IPS DF 4.7 (cell line): ENCODE measurements around the gene CEACAM20.
"Not testable (repeated sequence)": the region's sequence is repeated elsewhere in the genome, so short reads cannot be mapped to it uniquely, and the experiment has no call there.

Source experiments
- DNase-seq: peaks from one replicate; pipeline ENCODE4 v3.0.0-alpha.2; 2013; ENCODE audit warnings: low spot score; ENCODE audit errors: extremely low read depth

The CEACAM20 gene

DNA sequence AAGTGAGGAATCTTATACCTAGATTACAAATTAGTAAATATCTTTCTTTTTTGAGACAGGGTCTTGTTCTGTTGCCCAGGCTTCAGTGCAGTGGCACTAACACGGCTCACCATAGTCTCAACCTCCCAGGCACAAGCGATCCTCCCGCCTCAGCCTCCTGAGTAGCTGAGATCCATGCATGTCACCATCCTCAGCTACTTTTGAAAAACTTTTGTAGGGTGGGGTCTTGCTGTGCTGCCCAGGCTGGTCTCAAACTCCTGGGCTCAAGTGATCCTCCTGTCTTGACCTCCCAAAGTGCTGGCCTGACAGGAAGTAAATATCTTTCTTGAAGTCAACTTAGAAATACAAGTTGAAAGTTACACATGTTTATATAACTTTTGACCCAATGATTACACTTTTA lies 20.0 kb upstream of the CEACAM20 start:
- no peak for DNase-seq

DNA sequence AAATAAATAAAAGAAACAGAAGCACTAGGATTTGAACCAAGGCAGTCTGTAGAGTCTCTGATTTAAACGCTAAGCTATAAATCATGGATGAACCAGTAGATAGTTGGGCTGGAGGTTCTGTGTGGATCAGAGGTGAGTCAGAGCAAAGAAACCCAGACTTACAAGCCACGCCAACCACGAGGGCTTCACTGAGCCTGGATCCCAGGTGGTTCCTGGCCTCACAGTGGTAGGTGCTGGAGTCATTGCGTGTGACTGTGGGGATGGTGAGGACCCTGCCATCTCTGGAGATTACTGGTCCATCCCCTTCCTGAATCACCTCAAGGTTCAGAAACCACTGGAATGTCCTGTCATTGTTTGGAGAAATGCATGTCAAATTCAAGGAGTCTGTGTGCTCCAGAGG lies 19.3 kb upstream of the CEACAM20 start:
- DNase-seq: no peak

DNA sequence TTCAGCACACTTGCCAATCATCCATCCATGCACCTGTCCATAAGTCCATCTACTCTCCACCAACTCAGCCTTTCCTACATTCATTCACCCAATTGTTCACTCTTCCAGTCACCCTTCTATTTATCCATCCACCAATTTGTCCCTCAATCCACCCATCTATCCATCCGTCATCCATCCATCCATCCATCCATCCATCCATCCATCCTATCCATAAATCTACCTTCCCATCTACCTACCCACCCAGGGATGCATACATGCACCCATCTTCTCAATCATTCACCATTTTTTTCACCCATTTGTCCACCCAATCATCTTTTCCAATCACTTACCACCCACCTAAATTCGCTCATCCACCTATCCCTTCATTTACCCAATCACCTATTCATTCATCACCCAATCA lies 14.6 kb upstream of the CEACAM20 start:
- DNase-seq: no peak

DNA sequence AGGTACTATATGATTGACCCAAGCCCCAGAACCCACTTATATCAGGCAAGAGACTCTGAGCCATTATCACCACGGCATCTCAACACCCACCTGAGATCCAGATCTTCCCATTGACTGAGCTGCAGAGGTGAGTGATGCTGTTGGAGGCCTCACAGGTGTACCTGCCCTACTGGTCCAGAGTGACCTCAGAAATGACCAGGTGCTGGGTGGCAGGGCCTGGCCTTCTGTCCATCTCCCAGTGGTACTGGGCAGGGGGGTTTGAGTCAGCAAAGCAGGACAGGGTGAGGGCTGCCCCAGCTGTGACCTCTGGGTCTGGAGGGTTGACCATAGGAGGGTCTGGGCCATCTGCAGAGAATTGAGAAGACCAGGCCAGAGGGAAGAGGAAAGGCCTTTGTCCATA lies 13.2 kb upstream of the CEACAM20 start:
- no peak for DNase-seq

DNA sequence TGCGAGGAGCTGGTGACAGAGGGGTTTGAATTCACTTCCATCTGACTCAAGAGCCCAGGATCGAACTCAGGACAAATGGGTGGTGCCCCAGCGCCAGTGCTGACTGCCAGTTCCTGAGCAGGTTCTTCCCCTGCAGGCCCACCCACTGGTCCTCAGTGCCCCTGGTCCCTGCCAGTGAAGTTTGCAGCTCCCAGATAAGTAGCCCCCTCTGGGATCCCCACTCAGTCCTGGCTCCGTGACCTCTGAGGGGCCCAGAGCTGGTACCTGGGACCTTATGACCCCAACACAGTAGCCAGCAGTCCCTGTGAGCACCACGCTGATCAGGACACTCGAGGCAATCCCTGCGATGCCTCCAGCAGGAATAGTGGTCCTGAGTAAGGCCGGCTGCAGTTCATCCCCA lies 11.3 kb upstream of the CEACAM20 start:
- no peak for DNase-seq

DNA sequence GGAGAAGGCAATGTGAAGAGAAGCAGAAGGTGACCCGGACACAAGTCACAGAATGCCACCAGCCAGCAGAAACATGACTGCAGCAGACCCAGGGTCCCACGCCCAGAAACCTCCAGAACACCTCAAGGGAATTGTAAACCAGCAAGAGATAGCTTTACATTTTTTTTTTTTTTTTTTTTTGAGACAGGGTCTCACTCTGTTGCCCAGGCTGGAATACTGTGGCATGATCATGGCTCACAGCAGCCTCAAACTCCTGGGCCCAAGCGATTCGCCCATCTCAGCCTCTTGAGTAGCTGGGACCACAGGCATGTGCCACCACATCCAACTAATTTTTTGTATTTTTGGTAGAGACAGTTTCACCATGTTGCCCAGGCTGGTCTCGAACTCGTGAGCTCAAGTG lies 10.5 kb upstream of the CEACAM20 start:
- DNase-seq: no peak

DNA sequence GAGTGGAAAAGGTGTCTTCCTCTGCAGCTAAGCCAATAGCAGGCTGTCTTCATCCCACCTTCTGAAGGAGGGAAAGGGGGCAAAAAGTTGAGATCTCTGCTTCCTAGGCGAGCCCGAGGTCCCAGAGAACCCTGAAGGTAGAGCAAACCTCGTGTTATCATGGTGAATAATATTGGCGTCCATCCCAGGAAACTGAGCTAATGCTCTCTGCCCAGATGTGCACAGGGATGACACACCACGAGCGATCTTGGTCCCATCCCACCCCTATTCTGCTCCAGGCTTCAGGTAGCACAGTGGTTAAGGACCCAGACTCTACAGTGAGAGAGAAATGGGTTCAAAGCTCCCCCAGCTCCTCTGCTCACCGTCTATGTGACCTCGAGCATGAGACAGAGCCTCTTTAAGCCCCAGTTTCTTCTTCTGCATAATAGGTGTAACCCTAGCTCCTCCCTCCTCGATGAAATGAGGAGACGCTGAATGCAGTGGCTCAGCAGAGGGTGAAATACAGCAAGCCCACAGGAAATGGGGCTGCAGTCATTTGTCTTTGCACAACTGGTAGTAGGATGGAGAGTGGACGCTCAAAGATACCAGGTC lies 9.9 kb upstream of the CEACAM20 start:
- DNase-seq: no peak

DNA sequence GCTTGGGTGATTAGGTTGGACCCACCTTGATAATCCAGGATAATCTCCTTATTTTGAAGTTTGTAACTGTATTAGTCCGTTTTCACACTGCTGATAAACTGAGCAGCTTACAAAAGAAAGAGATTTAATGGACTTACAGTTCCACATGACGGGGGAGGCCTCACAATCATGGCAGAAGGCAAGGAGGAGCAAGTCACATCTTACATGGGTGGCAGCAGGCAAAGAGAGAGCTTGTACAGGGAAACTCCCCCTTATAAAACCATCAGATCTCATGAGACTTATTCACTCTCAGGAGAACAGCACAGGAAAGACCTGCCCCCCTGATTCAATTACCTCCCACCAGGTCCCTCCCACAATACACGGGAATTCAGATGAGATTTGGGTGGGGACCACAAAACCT lies 5.9 kb upstream of the CEACAM20 start:
- DNase-seq: not testable (repeated sequence)

DNA sequence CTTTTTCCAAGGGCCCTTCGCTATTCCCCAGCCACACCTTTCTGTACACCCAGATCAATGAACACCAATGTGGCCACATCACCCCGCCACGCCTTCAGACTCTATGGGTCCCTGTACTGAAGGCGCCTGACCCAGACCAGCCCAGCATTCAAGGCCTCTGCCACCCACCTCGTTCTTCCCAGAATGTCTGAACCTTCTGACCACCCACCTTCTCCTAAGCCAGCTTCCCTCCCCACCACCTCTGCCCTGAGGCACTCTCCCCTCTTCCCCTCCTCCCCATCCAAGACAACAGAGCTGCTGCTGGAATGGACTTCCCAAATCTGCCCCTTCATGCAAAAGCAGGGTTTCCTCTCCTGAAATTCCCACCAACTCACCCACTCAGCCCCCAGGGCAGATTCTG lies 3.3 kb upstream of the CEACAM20 start:
- DNase-seq: no peak

DNA sequence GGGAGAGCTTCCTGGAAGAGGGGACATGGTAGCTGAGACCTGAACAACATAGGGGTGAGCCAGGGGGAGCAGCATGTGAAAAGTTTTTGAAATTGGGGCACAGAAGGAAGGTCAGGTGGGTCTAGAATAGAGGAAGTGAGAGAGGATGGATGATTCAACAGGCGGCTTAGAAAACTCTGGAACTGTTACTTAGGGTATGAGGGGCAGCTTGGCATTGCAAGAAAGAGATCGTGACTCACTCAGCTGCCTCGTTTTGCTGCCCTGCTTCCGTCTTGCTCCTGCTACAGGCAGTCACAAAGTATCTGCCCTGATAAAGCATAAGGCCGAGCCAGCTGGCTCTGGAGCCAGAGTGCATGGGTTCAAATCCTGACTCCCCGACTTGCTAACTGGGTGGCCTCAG lies 1.3 kb upstream of the CEACAM20 start:
- DNase-seq: no peak

DNA sequence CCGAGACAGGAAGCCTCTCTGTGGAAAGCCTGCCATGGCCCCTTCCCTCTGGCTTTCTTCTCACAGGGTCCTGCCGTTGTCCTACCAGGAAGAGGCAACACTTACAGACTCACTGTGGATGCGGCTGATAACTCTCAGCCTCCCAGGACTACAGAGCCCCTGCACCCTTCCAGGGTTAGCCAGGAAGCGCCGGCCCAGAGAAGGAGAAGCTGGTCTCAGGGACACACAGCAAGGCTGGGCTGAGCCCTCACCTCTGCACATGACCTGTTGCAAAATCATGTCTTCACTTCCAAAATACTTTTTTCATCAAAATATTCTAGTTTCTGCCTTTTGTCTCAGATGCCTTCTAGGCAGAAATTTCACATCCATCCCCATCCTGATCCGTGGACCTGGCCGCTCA lies 1.9 kb downstream of the CEACAM20 start:
- no peak for DNase-seq

DNA sequence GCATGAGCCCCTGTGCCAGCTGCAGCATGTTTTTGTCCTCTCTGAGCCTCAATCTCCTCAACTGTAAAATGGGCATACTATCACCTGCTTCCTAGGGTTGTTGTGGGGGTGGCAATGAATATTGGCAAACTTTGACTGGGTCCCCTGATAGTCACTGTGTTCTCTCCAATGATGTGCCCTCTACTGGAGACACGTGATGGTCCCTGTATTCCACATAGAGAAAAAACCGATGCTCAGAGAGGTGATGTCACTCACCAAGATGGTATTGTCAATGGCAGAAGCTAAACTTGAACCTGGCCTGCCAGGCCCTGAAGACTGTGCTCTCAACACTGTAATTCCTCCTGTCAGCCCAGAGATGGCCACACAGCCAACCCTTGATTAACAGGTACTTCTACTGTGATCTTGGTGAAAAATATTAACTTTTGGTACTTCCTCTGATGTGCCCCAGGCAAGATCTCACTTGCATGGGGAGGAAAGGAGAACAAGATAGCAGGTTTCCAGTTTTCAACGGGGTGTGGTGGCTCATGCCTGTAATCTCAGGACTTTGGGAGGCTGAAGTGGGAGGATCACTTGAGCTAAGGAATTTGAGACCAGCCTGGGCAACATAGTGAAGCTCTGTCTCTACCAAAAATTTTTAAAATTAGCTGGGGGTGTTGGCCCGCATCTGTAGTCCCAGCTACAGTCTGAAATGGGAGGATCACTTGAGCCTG lies 3.6 kb downstream of the CEACAM20 start:
- DNase-seq: no peak

DNA sequence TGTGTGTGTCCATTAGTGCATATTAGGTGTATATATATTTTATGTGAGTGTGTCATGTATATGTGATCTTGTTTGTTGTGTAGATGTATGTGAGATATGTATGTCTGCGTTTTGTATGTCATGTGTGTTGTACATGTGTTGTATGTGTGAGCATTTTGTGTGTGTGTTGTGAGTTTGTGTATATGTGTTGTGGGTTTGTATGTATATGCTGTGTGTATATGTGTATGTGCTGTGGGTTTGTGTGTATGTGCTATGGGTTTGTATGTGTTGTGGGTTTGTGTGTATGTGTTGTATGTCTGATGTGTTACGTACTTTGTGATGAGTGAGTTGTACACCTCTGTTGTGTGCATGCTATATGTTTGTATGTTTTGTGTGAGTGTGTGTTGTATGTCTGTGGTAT lies 8.1 kb downstream of the CEACAM20 start:
- DNase-seq: no peak

DNA sequence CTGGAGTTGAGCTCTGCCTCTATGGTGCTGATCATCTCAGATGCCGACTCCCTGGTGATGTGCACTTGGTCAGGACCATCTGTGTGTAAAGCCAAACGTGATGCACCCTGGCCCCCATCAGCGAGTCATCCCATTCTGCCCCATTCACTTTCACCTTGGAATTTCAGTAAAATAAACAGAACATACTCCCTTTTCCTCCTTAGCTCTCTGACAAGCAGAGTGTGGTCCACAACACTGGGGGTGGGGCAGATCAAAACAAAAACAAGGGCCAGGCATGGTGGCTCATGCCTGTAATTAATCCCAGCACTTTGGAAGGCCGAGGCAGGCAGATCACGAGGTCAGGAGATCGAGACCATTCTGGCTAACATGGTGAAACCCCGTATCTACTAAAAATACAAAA lies 12.3 kb downstream of the CEACAM20 start:
- no peak for DNase-seq

DNA sequence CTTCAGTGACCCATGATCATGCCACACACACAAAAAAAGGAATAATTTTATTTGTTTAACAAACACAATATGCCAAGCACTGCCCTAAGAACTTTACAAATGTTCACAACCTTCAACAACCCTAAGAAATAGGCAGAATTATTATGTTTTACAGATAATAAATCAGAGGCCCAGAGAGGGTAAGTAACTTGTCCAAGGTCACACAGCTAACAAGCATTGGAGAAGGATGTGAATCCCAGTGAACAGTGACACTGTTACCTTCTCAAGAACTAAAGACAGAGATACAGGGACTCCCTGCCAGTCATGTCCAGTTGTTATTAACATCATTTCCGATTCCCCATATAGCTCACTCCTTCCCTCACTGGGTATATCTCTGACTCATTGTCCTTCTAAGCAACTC lies 13.6 kb downstream of the CEACAM20 start:
- no peak for DNase-seq

DNA sequence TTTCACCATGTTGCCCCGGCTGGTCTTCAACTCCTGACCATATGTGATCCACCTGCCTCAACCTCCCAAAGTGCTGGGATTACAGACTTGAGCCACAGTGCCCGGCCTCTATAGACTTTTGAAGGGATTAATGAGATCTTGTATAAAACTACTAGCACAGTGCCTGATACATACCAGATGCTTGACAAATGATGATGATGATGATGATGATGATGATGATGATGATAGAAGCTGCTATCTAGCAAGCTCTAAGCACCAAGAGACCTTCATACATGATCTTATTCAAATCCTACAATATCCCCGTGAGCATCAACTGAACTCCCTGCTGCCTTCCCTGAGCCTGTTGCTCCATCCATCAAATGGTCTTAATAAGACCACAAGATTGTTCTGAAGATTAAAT lies 14.4 kb downstream of the CEACAM20 start:
- no peak for DNase-seq

DNA sequence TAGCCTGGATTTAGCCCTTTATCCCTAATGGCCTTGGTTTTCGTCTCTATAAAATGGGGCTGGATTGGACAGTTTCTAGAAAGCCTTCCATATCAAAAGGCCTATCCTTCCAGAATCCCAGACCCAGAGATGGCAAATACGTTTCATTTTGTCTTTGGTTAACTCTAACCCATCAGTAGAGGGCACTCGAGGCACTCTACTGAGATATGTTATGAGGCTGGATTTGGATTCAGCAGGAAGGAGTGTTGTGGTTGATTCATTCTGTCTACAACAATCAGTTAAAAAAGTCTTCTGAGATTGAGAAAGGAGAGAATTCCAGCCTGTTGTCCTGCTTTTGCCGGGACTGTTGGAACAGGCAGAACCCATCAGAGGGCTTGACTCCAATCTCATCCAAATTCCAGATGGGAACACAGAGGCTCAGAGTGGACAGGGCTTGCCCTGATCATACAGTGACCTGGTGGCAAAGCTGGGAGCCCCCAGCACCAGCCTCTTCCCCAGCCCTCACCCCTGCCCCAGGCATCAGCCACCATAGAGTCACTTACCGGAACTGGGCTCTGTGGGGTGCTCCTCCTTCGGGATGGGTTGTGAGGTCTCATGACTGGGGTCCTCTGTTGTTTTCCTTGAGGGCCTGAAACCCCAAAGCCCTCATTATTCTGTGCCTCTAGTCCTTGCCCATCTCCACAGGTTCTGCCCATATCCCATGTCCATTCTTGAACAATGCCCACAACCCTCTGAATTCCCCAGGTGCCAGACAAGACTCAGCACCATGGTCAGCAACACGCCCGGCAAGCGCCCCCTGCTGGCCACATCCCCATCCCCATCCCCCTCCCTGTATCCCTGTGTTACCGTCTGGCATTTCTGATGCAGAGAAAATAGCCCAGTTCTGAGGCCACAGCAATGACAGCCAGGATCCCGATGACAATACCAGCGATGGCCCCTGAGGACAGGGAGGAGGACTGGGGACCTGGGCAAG lies 16.9 kb downstream of the CEACAM20 start:
- no peak for DNase-seq

DNA sequence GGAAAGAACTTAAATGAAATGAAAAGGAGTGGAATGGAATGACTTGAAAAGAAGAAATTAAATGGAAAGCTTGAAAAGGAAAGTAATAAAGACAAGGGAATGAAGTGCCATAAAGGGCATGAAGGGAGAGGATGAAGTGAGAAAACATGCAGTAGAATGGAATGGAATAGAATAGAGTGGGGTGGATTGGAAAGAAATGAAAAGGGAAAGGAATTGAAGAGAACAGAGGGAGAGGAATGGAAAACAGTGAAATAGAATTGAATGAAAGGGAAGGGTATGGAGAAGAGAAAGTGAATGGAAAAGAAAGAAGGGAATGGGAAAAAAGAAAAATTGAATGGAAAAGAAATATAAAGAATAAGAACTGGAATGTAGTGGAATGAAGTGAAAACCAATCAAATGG lies 20.0 kb downstream of the CEACAM20 start:
- no peak for DNase-seq

DNA sequence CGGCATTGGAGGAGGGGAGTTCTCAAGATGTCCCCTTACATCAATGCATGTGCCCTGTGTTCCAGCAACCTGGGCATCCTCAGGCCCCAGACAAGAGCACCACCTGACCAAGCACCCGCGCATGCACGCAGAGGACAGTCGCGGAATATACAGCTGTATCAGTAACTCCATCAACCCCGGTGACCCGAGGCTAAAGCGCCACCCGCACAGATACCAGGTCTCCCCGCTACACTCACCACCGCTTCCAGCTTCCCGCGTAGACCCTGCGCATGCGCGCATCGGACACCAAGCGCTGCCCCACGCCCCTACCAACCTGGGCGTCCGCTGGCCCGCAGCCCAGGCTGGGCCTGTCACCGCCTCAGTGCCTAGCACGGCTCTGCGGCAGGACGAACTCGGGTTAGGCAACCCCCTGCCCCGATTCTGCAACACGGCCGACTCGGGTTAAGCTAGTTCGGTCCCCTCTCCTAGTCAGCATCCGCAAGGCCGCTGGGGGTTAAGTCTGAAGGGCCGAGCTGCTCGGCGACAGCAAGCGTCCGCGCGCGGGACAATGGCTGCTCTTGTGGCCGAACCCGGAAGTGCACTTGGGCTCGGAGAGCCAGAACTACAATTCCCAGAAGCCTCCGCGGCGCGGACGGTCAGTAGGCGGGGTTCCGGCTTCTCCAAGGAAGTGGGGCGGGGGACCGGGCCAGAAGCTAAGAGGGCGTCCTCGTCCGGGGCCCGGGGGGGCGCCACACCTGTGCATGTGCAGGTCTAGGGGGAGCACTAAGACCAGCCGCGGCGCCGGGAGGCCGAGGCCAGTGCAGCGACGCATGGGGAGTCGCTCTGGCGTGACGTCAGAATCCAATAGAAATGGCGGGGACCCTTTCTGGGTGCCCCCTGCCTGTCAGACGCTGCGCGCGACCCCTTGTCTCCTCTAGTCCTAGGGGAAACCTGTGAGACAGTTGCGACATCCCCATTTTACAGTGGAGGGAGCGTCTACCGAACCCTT lies 29.2 kb downstream of the CEACAM20 start, which contains the start of gene ZNF180:
Gene ZNF180, minus strand, starts transcription at position 561 of the 988 bp plus-strand sequence. CDS start 3,188 bp downstream, outside the sequence.
- DNase-seq: no peak

DNA sequence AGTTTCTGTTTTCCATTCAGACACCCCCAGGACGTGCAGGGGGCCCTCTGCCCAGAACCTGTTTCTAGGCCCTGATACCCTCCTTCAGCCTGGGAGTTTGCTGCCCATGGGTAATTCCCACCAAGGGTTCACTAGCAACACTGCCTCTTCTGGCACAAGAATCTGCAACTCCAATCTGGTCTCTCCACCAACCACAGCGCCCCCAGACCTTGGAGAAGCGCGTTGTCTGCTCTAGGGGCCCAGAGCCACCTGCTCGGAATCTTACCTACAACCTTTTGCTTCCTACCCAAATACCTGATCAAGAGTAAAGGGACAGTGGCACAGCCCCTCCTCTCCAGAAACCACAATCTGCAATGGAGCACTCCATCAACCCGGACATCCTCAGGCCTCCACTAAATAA lies 29.9 kb downstream of the CEACAM20 start:
- no peak for DNase-seq

DNA sequence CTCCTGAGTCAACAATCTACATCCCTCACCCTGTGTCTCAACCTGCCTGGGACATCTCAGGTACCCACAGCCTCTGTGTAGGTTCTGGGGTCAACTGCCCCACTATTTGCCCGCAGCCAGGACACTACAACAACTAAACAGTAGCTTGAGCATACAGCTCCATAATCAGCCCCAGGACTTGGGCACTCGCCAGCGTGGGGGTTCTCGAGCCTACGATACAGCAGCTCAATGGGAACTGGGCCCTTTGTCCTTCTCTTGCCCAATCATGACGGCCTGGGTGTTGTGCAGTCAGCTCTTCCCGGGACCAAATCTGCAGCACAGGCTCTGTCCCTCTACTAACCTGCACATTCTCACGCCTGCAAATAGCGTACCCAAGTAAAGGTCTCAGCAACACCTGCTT lies 30.5 kb downstream of the CEACAM20 start:
- DNase-seq: no peak
